ENCODE measurements around the gene OR51V1. TPM values are rescaled to one million over a fixed set of nuclear protein-coding genes. Genes with fewer than 3 reads are reported as not detected.
"Not testable (repeated sequence)": the region's sequence is repeated elsewhere in the genome, so short reads cannot be mapped to it uniquely, and the experiment has no call there.

Gene OR51V1
- total and polyA plus RNA-seq, 10 of the 15 experiments (the other 5 are each of a cell fraction or from before 2014, with no cell fraction given), result not detected

GRCh38 chr11:5248498-5248897 lies 48.0 kb upstream of the OR51V1 start:
- H3K9me3 ChIP-seq (replicated peaks; ENCODE audit: control insufficient read depth, insufficient read depth, low read length); H3K9ac ChIP-seq (ENCODE audit: control insufficient read depth, insufficient read depth, low read length); BruUV-seq (replicated peaks); SMC1A ChIA-PET (ENCODE audit: uncharacterized antibody, unreplicated experiment); ATAC-seq; H3K4me3 ChIP-seq; H3K36me3 ChIP-seq (ENCODE audit: control insufficient read depth in 2 of 2, insufficient read depth in 2 of 2, low read length in 1 of 2); RAD21 ChIA-PET (ENCODE audit: unreplicated experiment); FAIRE-seq; H4K20me1 ChIP-seq (ENCODE audit: control insufficient read depth, insufficient read depth); intact Hi-C loops (cut with micrococcal nuclease; ENCODE audit: unreplicated experiment); H3K27ac ChIP-seq (ENCODE audit: control insufficient read depth, insufficient read depth); H3K27me3 ChIP-seq (replicated peaks in 1 of 2; ENCODE audit: control insufficient read depth in 2 of 2, insufficient read depth in 2 of 2, low read length in 1 of 2); H3K4me1 ChIP-seq (ENCODE audit: control insufficient read depth, insufficient read depth, low read length); POLR2A ChIA-PET; CTCF ChIA-PET; H3K79me2 ChIP-seq (ENCODE audit: control insufficient read depth, insufficient read depth, low read length); in situ Hi-C loops (cut with MboI); DNase-seq (ENCODE audit: low read depth, low spot score); H3K4me2 ChIP-seq (ENCODE audit: control insufficient read depth, insufficient read depth); H2AFZ ChIP-seq (ENCODE audit: control insufficient read depth, low read depth, low read length): not testable (repeated sequence)
- 89% methylated on average over 7 of the region's 7 CpGs for WGBS (ENCODE audit: insufficient coverage, insufficient replicate concordance, low lambda C conversion rate, missing lambda C conversion rate)

DNA sequence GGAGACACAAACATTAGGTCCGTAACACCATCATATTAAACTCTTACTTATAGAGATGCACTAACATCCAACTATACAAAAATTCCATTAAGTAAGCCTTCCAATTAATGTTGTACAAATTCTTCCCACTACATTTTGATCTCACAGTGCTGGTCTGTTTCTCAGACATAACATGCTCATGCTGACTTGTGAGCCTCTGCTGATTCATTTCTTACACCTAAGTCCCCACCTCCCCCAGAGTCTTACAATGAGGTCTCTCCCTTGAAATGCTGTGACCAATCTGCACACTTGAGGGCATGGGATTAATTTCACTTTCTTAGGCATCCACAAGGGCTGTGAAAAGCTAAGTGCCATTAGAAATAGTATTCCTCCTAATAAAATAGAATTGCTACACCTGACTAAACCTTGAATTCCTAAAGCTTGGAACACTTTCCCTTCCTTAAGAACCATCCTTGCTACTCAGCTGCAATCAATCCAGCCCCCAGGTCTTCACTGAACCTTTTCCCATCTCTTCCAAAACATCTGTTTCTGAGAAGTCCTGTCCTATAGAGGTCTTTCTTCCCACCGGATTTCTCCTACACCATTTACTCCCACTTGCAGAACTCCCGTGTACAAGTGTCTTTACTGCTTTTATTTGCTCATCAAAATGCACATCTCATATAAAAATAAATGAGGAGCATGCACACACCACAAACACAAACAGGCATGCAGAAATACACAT lies 47.1 kb upstream of the OR51V1 start:
- Histone ChIP-seq H3K27ac (ENCODE audit: control insufficient read depth, insufficient read depth) (no peak overlapping the region), H3K4me1 (ENCODE audit: control insufficient read depth, insufficient read depth, low read length) (no peaks in the 10 kb centered on the region), H3K27me3 (replicated peaks in 1 of 2; ENCODE audit: control insufficient read depth in 2 of 2, insufficient read depth in 2 of 2, low read length in 1 of 2) (peaks cover 0 to 2% of the 10 kb centered on the region in 2 experiments; a peak in 2 of 4 replicates), H3K9me3 (replicated peaks; ENCODE audit: control insufficient read depth, insufficient read depth, low read length) (no peaks in the 10 kb centered on the region), H4K20me1 (ENCODE audit: control insufficient read depth, insufficient read depth) (no peaks in the 10 kb centered on the region), H3K4me3 (no peak overlapping the region), H3K9ac (ENCODE audit: control insufficient read depth, insufficient read depth, low read length) (no peak overlapping the region), H3K4me2 (ENCODE audit: control insufficient read depth, insufficient read depth) (no peak overlapping the region), H3K79me2 (ENCODE audit: control insufficient read depth, insufficient read depth, low read length) (no peaks in the 10 kb centered on the region), H3K36me3 (ENCODE audit: control insufficient read depth in 2 of 2, insufficient read depth in 2 of 2, low read length in 1 of 2) (no peaks in the 10 kb centered on the region), H2AFZ (ENCODE audit: control insufficient read depth, low read depth, low read length) (no peak overlapping the region)
- 41% methylated on average over 3 of the region's 3 CpGs for WGBS (ENCODE audit: insufficient coverage, insufficient replicate concordance, low lambda C conversion rate, missing lambda C conversion rate)
- SMC1A ChIA-PET (ENCODE audit: uncharacterized antibody, unreplicated experiment), result interaction anchor here (0.9 kb wide), 1 partner anchor 11 kb away, joined by 3 read pairs; no protein-coding TSS in a partner anchor
- BruUV-seq (replicated peaks), result no TSS peak
- POLR2A ChIA-PET, result no interaction called here
- intact Hi-C loops (cut with micrococcal nuclease; ENCODE audit: unreplicated experiment), result no loop called here
- FAIRE-seq (no peak), ATAC-seq (no peak), DNase-seq (ENCODE audit: low read depth, low spot score) (no peak)
- in situ Hi-C loops (cut with MboI), result no loop called here
- CTCF ChIA-PET, result no interaction called here
- RAD21 ChIA-PET (ENCODE audit: unreplicated experiment), result no interaction called here
- TF ChIP-seq RELB (IDR thresholded peaks at IDR 0.05; ENCODE audit: low read depth) (no peak), HDGF (IDR thresholded peaks at IDR 0.05) (no peak), TAF1 (IDR thresholded peaks at IDR 0.05; ENCODE audit: borderline replicate concordance, low read depth, low read length) (no peak), NBN (IDR thresholded peaks at IDR 0.05) (no peak), IRF4 (IDR thresholded peaks at IDR 0.05; ENCODE audit: low read depth, low read length) (no peak), TCF12 (IDR thresholded peaks at IDR 0.05; ENCODE audit: low read depth, low read length) (no peak), SREBF2 (IDR thresholded peaks at IDR 0.05; ENCODE audit: low read length) (no peak), SIX5 (IDR thresholded peaks at IDR 0.05; ENCODE audit: low read depth, low read length, severe bottlenecking) (no peak), SREBF1 (IDR thresholded peaks at IDR 0.05; ENCODE audit: low read length) (no peak), RAD51 (IDR thresholded peaks at IDR 0.05) (no peak), GABPA (IDR thresholded peaks at IDR 0.05; ENCODE audit: low read depth) (no peak)
- TF ChIP-seq, protein P1, sequence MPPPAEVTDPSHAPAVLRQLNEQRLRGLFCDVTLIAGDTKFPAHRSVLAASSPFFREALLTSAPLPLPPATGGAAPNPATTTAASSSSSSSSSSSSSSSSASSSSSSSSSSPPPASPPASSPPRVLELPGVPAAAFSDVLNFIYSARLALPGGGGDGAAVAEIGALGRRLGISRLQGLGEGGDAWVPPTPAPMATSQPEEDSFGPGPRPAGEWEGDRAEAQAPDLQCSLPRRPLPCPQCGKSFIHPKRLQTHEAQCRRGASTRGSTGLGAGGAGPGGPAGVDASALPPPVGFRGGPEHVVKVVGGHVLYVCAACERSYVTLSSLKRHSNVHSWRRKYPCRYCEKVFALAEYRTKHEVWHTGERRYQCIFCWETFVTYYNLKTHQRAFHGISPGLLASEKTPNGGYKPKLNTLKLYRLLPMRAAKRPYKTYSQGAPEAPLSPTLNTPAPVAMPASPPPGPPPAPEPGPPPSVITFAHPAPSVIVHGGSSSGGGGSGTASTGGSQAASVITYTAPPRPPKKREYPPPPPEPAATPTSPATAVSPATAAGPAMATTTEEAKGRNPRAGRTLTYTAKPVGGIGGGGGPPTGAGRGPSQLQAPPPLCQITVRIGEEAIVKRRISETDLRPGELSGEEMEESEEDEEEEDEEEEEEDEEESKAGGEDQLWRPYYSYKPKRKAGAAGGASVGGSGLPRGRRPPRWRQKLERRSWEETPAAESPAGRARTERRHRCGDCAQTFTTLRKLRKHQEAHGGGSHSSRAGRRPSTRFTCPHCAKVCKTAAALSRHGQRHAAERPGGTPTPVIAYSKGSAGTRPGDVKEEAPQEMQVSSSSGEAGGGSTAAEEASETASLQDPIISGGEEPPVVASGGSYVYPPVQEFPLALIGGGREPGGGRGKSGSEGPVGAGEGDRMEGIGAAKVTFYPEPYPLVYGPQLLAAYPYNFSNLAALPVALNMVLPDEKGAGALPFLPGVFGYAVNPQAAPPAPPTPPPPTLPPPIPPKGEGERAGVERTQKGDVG (CRISPR knock-in tag; IDR thresholded peaks at IDR 0.05), result no peak
- TF ChIP-seq, protein P2, sequence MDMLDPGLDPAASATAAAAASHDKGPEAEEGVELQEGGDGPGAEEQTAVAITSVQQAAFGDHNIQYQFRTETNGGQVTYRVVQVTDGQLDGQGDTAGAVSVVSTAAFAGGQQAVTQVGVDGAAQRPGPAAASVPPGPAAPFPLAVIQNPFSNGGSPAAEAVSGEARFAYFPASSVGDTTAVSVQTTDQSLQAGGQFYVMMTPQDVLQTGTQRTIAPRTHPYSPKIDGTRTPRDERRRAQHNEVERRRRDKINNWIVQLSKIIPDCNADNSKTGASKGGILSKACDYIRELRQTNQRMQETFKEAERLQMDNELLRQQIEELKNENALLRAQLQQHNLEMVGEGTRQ (IDR thresholded peaks at IDR 0.05; ENCODE audit: borderline replicate concordance, low read depth, low read length), result no peak
